HK-2 (cell line): ENCODE data around the gene XNDC1N.

Experiments used
- DNase-seq: peaks from one replicate; pipeline ENCODE4 v3.0.0-alpha.2; 2018; ENCODE audit not compliant: unreplicated experiment

The XNDC1N gene

GRCh38 chr11:71927820-71928736 lies at the start of gene XNDC1N:
TSS of gene XNDC1N (minus strand) at chr11:71928594. CDS start at chr11:71923353, 5,241 bp downstream.
- DNase-seq = peak; percentile 43

- DNase-seq = no peak
Observed at GRCh38 chr11:71977743-71978418, 49.5 kb upstream of the XNDC1N start.

GRCh38 chr11:71977090-71977489 lies 48.7 kb upstream of the XNDC1N start:
- no peak for DNase-seq

- DNase-seq = no peak
Observed at GRCh38 chr11:71976551-71976950, 48.2 kb upstream of the XNDC1N start.

- DNase-seq = no peak
Observed at GRCh38 chr11:71971680-71972079, 43.3 kb upstream of the XNDC1N start.

GRCh38 chr11:71964641-71965040 lies 36.2 kb upstream of the XNDC1N start:
- no peak for DNase-seq

- no peak for DNase-seq
Observed at GRCh38 chr11:71963468-71963867, 35.1 kb upstream of the XNDC1N start.

- no peak for DNase-seq
Observed at GRCh38 chr11:71962428-71963038, 34.1 kb upstream of the XNDC1N start.

- DNase-seq = no peak
Observed at GRCh38 chr11:71955898-71956456, 27.6 kb upstream of the XNDC1N start.

- no peak for DNase-seq
Observed at GRCh38 chr11:71951741-71952310, 23.4 kb upstream of the XNDC1N start.

- DNase-seq = no peak
Observed at GRCh38 chr11:71949034-71949433, 20.6 kb upstream of the XNDC1N start.

- no peak for DNase-seq
Observed at GRCh38 chr11:71948314-71949027, 20.1 kb upstream of the XNDC1N start.

- DNase-seq = no peak
Observed at GRCh38 chr11:71947498-71947897, 19.1 kb upstream of the XNDC1N start.

- DNase-seq = peak; percentile 27
Observed at GRCh38 chr11:71946144-71946571, 17.8 kb upstream of the XNDC1N start.

GRCh38 chr11:71940561-71941219 lies 12.3 kb upstream of the XNDC1N start:
- no peak for DNase-seq

- DNase-seq = no peak
Observed at GRCh38 chr11:71937826-71938225, 9.4 kb upstream of the XNDC1N start.

- DNase-seq = no peak
Observed at GRCh38 chr11:71936825-71937224, 8.4 kb upstream of the XNDC1N start.

GRCh38 chr11:71935338-71935925 lies 7.0 kb upstream of the XNDC1N start:
- no peak for DNase-seq

GRCh38 chr11:71934213-71934612 lies 5.8 kb upstream of the XNDC1N start:
- no peak for DNase-seq
